Eye (tissue), 1 donor: ENCODE results near the gene ADCY2.

Experiments
- DNase-seq: peaks from one replicate; pipeline ENCODE4 v3.0.0-alpha.2; 2015

ADCY2 gene

GRCh38 chr5:7395947-7396712, at the start of gene ADCY2:
ADCY2 (plus strand) TSS chr5:7396138; CDS start chr5:7396297, 159 bp downstream.
- peak; percentile 71 for DNase-seq

- peak; percentile 53 for DNase-seq
Observed at GRCh38 chr5:7347377-7347776, 48.6 kb upstream of the ADCY2 start.

DNA sequence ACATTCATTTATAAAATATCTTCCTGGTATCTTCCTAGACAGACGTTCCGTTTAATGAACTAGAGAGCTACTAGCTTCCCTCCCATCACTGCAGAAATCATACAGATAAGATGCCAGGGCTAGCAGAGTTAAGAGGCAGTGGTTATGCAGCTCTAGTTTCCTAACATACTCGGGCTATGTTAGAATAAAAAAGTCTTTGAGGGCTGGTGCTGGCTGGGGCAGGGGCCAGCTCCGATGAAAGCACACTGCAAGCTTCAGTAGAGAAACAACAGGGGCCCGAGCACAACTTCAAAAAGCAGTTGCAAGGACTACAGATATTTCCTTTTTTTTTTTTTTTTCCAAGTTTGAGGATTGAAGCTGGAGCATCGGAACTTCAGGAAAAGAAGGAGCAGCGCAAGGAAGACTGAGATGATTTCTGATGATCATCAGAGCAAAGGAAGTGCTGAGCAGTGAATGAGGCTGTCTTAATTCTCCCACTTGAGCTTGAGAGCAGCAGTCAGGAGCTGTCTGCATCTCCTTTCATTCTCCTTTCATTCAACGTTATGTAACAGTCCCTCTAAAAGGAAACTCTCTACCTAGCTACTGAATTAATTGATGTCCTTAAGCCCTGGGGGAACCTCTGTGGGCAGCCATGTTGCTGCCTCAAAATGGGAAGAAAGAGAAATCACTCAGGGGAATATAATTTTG, 47.6 kb upstream of the ADCY2 start:
- peak; percentile 84 for DNase-seq

- no peak for DNase-seq
Observed at GRCh38 chr5:7361593-7361992, 34.3 kb upstream of the ADCY2 start.

GRCh38 chr5:7363067-7363677, 32.8 kb upstream of the ADCY2 start:
- DNase-seq: no peak

DNA sequence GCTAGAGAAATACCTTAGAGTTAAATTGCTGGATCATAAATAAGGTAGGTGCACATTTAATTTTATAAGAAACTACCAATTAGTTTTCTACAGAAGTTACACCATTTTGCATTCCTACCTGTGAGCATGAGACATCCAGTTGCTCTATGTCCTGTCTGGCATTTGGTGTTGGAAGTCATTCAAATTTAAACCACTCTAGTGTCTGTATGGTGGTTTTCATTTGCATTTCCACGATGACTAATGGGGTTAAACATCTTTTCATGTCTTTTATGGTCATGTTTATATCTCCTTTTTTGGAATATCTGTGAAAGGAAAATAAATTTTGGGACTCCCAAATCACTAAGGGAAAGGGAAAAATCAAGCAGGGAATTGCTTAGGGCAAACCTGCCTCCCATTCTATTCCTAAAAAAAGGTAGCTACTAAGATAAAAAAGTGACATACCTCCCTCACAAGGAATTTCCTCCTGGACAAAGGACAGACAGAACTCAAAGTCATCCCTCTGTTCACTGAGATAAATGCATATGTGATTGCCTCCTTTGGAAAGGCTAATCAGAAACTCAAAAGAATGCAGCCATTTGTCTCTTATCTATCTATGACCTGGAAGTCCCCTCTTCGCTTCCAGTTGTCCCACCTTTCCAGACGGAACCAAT, 31.6 kb upstream of the ADCY2 start:
- no peak for DNase-seq

- DNase-seq: no peak
Observed at GRCh38 chr5:7367780-7368179, 28.2 kb upstream of the ADCY2 start.

DNA sequence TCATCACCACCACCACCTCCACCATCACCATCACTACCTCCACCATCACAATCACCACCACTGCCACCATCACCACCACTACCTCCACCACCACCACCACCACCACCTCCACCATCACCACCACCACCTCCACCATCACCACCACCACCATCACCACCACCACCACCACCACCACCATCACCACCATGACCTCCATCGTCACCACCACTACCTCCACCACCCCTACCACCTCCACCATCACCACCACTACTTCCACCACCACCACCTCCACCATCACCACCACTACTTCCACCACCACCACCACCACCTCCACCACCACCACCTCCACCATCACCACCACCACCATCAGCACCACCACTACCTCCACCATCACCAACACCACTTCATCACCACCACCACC, 23.5 kb upstream of the ADCY2 start:
- no peak for DNase-seq

DNA sequence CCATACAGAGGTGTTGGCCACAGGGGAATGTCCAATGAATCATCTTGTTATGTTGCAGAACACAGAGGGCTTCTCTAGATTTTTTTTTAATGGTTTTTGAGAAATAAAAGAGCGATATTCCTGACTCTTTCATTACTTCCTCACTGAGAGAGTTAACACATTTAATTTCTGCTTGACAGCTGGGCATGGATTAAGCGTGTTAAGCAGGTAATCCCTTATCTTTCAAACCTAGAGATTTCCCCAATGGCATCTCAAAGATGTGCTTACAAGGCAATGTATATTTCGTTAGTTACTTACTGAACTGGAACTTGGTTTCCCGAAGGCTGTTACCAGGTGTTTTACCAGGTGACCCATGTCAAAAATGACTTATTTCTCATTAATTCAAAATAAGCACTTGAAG, 21.8 kb upstream of the ADCY2 start:
- no peak for DNase-seq

DNA sequence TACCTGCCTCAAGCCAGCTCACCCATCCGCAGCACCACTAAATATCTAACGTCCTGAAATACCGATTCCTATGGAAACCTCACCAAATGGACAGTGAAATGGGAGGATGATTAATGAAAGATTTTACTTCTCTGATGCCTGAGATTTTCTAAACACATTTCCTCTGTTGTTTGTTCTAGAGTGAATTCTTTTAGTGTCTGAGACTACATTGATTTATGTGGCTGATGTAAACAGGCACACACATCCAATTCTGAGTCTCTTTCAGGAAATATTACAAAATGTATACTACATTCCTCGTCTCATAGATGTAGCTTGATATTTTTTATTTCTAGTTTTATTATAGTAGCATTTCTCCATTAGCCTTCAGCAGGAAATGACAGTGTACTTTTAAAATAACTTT, 20.5 kb upstream of the ADCY2 start:
- DNase-seq: no peak

DNA sequence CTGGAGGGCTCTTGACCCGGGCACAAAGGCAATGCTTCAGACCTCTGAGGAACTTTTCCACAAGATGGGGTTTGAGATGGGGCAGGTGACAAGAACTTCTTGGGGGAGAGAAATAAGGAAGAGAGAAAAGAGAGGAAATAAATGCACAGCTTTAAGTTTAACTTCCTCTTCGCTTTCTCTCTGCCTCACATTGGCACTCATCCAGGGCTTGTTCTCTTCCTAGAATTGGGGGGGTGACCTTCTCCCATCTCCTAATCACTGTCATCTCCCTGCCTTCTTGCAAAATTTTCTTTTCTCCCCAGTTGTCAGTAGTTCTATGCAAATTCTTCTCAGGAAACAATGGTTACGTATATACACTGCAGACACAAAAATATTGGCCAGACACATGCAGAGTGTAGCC, 19.1 kb upstream of the ADCY2 start:
- DNase-seq: no peak

DNA sequence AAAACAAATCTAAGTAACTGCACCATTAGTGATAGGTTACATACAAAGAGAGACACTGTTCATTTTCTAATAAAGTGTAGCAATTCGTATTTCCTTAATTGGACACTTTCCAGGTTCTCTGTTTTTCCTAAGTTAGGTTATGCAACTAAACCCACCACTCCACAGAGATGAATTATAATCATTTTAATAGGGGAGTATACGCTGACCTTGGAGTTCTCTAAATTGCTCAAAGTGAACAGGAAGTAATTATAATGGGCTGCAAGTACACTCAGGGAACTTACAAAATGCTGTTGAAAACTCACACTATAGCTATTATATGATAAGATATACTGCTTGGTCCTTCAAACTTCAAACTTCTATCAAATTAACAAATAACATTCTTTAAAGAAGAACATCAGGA, 18.2 kb upstream of the ADCY2 start:
- no peak for DNase-seq

GRCh38 chr5:7382588-7382987, 13.3 kb upstream of the ADCY2 start:
- no peak for DNase-seq

GRCh38 chr5:7385681-7386080, 10.3 kb upstream of the ADCY2 start:
- DNase-seq: no peak

DNA sequence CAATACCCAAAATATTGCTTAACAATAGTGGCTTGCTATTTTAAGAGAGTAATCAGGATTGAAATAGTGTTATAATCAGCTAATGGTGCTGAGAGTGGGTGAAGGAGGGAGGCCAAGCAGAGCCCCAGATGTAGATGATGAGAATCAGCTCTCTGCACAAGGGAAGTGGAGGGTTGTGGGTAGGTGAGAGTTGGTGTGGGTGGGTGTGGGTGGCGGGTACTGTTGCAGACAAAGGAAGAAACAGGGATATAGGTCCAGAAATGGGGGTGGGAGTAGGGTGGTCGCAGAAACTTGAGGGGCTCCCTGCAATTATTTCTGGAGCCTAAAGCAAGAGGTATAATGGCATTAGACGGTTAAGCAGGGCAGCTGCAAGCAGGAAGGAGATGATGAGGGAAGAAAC, 7.4 kb upstream of the ADCY2 start:
- no peak for DNase-seq

GRCh38 chr5:7391215-7391614, 4.7 kb upstream of the ADCY2 start:
- no peak for DNase-seq

- DNase-seq: peak; percentile 74
Observed at GRCh38 chr5:7391814-7392692, 3.9 kb upstream of the ADCY2 start.

DNA sequence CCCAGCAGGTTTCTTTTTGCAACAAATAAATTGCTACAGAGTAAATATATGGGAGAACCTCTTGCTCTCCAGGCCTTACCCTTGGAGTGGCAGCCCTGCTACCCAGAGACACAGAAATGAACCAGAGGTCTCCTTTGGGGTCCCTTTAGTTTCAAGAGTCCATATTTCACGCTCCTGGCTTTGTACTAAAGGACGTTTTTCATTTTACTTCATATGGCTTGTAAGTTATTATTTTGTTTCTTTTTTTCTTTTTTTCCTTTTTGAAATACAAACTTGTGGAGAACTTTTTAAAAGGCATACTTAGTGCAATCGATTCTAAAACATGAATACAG, 3.3 kb upstream of the ADCY2 start:
- DNase-seq: no peak

DNA sequence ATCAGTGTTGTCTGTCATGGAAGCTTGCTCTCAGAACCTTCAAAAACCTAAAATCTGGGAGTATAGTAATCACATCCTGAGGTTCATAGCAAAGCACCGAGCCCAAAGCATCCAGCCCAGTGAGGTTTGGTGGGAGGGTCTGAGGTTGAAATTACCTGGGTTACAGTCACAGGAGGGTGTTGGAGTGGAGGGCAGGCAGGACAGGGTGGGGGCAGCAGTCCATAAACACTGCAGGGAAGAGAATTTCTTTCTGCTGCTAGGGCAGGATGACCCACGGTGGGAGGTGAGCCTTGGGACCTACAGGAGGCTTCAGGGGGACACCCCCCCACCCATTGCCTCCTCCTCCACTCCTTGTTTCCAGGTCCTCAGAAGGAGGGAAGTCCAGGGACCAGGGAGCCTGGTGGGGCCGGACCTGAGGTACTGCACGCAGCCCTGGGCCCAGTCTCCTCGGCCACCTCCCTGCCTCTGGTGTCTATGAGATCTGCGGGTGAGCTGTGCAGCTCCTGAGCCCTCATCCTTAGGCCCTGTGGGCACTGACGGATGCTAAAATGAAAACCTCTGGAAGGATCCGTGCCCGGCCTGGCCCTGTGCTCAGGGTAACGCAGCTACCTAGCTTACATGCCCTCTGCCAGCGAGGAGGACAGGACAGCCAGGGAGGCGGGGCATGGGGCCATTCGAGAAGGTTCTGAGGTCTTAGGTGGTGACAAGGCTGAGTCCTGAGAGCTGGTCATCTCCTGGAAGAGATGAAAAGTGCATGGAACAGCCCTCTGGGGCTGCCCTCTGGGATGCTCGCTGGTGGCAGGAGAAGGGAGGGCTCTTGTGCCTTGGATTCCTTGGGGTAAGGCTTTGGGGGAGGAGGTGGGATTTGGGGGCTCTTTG, 1.8 kb upstream of the ADCY2 start:
- DNase-seq: no peak

DNA sequence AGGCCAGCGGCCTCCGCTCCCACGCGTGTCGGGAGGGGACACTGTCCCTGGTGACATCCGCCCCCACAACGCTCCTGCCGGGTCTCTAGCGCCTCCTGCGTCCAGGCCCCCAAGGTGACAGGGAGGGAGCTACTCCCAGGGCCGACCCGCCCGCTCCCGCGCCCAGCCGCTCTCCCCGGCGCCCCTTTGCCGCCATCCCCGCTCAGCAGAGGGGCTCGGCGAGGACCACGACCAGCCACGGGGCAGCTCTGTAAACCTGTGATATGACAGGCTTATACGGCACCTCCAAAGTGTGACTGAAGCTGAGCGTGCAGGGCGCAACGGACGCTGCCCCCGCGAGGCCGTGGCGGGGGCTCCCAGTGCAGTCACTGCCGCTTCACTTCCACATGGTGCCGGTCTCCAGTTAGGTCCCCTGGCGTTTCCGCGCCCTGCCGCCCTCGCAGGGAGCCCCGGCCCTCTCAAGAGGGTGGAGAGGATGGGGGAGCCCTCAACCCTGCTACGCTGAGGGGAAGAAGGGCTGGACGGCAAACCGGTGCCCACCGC, 978 bp upstream of the ADCY2 start:
- peak; percentile 56 for DNase-seq

DNA sequence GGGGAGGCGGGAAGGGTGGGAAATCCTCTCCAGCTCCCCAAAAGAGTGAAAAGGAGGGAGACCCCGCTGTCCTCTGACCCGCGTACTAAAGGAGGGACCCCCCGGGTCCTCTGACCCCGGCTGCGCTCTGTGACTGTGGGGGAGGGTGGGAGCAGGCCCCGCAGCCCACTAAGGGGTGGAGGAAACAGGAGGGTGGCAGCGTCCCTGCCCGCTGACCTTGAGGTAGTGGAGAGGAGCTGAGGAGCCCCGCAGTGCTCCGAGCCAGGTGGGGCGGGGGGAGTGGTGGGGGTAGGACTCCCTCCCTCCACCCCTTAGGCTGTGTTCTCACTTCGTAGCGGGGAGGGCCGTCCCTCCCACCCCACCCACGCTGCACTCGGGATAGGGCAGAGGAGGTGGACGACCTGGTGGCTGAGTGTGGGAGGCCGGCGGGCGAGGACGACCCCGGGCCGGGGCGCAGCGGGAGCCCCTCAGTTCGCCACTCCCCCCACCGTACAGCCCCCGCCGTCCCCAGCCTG, 449 bp upstream of the ADCY2 start:
- DNase-seq: peak; percentile 50
